ENCODE results near the gene SMTN. TPM values are rescaled to one million over a fixed set of nuclear protein-coding genes. Genes with fewer than 3 reads are reported as not detected.

SMTN gene
- total RNA-seq, 6 experiments from 2014 or later, result 16.9 to 54.1 (median 24.3) TPM

GRCh38 chr22:31103899-31104694 is 23.0 kb downstream of the SMTN start:
- Histone ChIP-seq H3K27ac (no peak overlapping the region), H3K9me3 (no peaks in the 10 kb centered on the region), H3K4me1 (peaks cover 0 to 7% (median 0%) of the 10 kb centered on the region in 4 donors), H3K27me3 (no peaks in the 10 kb centered on the region), H3K36me3 (no peaks in the 10 kb centered on the region), H3K4me3 (no peak overlapping the region)
- 40% methylated on average over 9 of the region's 33 CpGs for WGBS (ENCODE audit: insufficient coverage, low coverage, low lambda C conversion rate, missing lambda C conversion rate)
- DNase-seq (peak in 1 of 3 donors; percentile 50), ATAC-seq (no peak)
- TF ChIP-seq POLR2A (IDR thresholded peaks at IDR 0.05), result no peak
- TF ChIP-seq CTCF (IDR thresholded peaks at IDR 0.05), result no peak
- intact Hi-C loops (cut with DNase I), result no loop called here

- ATAC-seq (no peak), DNase-seq (peak in 1 of 3 donors; percentile 47)
- no peak for TF ChIP-seq POLR2A (IDR thresholded peaks at IDR 0.05)
- TF ChIP-seq CTCF (IDR thresholded peaks at IDR 0.05), result peak in 3 of 4 donors; percentile 16 to 19 (median 18)
- intact Hi-C loops (cut with DNase I), result no loop called here
- WGBS (ENCODE audit: insufficient coverage, low coverage, low lambda C conversion rate, missing lambda C conversion rate), result no CpG with 5 or more reads among the region's 35 CpGs
- Histone ChIP-seq H3K9me3 (no peaks in the 10 kb centered on the region), H3K4me1 (peaks cover 0 to 7% (median 0%) of the 10 kb centered on the region in 4 donors), H3K27me3 (no peaks in the 10 kb centered on the region), H3K36me3 (no peaks in the 10 kb centered on the region), H3K27ac (no peak overlapping the region), H3K4me3 (no peak overlapping the region)
These were observed 23.8 kb downstream of the SMTN start for GRCh38 chr22:31104869-31105268.

GRCh38 chr22:31105282-31105929 is 24.3 kb downstream of the SMTN start:
- TF ChIP-seq CTCF (IDR thresholded peaks at IDR 0.05) (no peak), POLR2A (IDR thresholded peaks at IDR 0.05) (no peak)
- ATAC-seq (no peak), DNase-seq (no peak)
- Histone ChIP-seq H3K27ac (no peak overlapping the region), H3K4me3 (no peak overlapping the region), H3K9me3 (no peaks in the 10 kb centered on the region), H3K36me3 (no peaks in the 10 kb centered on the region), H3K4me1 (peaks cover 0 to 7% (median 0%) of the 10 kb centered on the region in 4 donors), H3K27me3 (no peaks in the 10 kb centered on the region)
- intact Hi-C loops (cut with DNase I), result no loop called here
- WGBS (ENCODE audit: insufficient coverage, low coverage, low lambda C conversion rate, missing lambda C conversion rate), result 24% methylated on average over 2 of the region's 11 CpGs

- WGBS (ENCODE audit: insufficient coverage, low coverage, low lambda C conversion rate, missing lambda C conversion rate), result 44% methylated on average over 3 of the region's 4 CpGs
- peak overlapping the region in 2 of 3 donors; percentile 35 to 54 for H3K4me3 ChIP-seq
- DNase-seq (no peak), ATAC-seq (no peak)
- no peak for TF ChIP-seq POLR2A (IDR thresholded peaks at IDR 0.05)
- no peak for TF ChIP-seq CTCF (IDR thresholded peaks at IDR 0.05)
- H3K27ac ChIP-seq, result peak overlapping the region in 2 of 3 donors; percentile 64 to 87
- peaks cover 0 to 7% (median 0%) of the 10 kb centered on the region in 4 donors for H3K4me1 ChIP-seq
- no peaks in the 10 kb centered on the region for H3K27me3 ChIP-seq
- no peaks in the 10 kb centered on the region for H3K36me3 ChIP-seq
- intact Hi-C loops (cut with DNase I), result no loop called here
- no peaks in the 10 kb centered on the region for H3K9me3 ChIP-seq
These were observed 25.0 kb downstream of the SMTN start for GRCh38 chr22:31106001-31106571.
